Suprapubic skin (tissue), 4 donors: ENCODE results near the gene NBEA. TPM values are rescaled to one million over a fixed set of nuclear protein-coding genes. Genes with fewer than 3 reads are reported as not detected.

Experiments used
- DNase-seq, 2 donors: peaks; one replicate each; pipeline ENCODE4 v3.0.0-alpha.2; 2019; ENCODE audit warnings: low spot score in 2 of 2
- H3K27ac ChIP-seq: fragments of 200-600 bp; sonication (generic); one replicate; pipeline ENCODE4 v1.5.1; 2019
- H3K27me3 ChIP-seq: fragments of 200-600 bp; sonication (generic); one replicate; pipeline ENCODE4 v1.5.1; 2019
- H3K36me3 ChIP-seq: fragments of 200-600 bp; sonication (generic); one replicate; pipeline ENCODE4 v1.5.1; 2019
- H3K4me1 ChIP-seq: fragments of 200-600 bp; sonication (generic); one replicate; pipeline ENCODE4 v1.5.1; 2019
- H3K4me3 ChIP-seq: fragments of 200-600 bp; sonication (generic); one replicate; pipeline ENCODE4 v1.5.1; 2019; ENCODE audit warnings: mild to moderate bottlenecking
- H3K9me3 ChIP-seq: fragments of 200-600 bp; sonication (generic); one replicate; pipeline ENCODE4 v1.5.1; 2019
- CTCF ChIP-seq, 2 donors: fragments of 200-600 bp in 1 of 2; fragments of 450-650 bp in 1 of 2; sonication (generic) in 1 of 2; IDR thresholded peaks; one replicate each; pipeline ENCODE4 v1.5.1; 2016 to 2019; ENCODE audit warnings: antibody characterized with exemption in 2 of 2, mild to moderate bottlenecking in 1 of 2, moderate library complexity in 1 of 2
- EP300 ChIP-seq: sonication (generic); formaldehyde crosslinking; IDR thresholded peaks from one replicate; pipeline ENCODE4 v1.6.1; 2017; ENCODE audit warnings: antibody characterized with exemption
- POLR2A ChIP-seq, 2 donors: fragments of 450-650 bp; IDR thresholded peaks; one replicate each; pipeline ENCODE4 v1.6.1; 2017; ENCODE audit warnings: antibody characterized with exemption in 2 of 2, mild to moderate bottlenecking in 2 of 2, moderate library complexity in 2 of 2
- POLR2AphosphoS5 ChIP-seq, 3 donors: sonication (generic); formaldehyde crosslinking; IDR thresholded peaks; one replicate each; pipeline ENCODE4 v1.6.1; 2017; ENCODE audit warnings: antibody characterized with exemption in 3 of 3
- WGBS: methylation state at CpG from one replicate; pipeline ENCODE4 v1.1.5; 2018; 5-methylcytosine and 5-hydroxymethylcytosine counted together
- total RNA-seq, 4 donors: library from RNA; depleted of rRNA; stranded (reverse); fragments of >200 nt; gene quantifications; one replicate each; pipeline ENCODE4 v1.1.0, GENCODE V29; 2016

Gene NBEA
- total RNA-seq, 4 donors from 2014 or later: 3.1 to 9.7 (median 4.1) TPM

GRCh38 chr13:35471706-35472322 is 529.7 kb downstream of the NBEA start:
- no peak for TF ChIP-seq EP300
- TF ChIP-seq POLR2AphosphoS5 (IDR thresholded peaks at IDR 0.05): no peak
- no peak for TF ChIP-seq POLR2A (IDR thresholded peaks at IDR 0.05)
- TF ChIP-seq CTCF (IDR thresholded peaks at IDR 0.05): no peak
- no peaks in the 10 kb centered on the region for H3K9me3 ChIP-seq
- peaks cover 63% of the 10 kb centered on the region for H3K27me3 ChIP-seq
- H3K4me1 ChIP-seq: peaks cover 16% of the 10 kb centered on the region
- peak overlapping the region; percentile 67 for H3K27ac ChIP-seq
- WGBS: 51% methylated on average over 28 of the region's 28 CpGs
- no peaks in the 10 kb centered on the region for H3K36me3 ChIP-seq
- no peak for DNase-seq
- peak overlapping the region; percentile 59 for H3K4me3 ChIP-seq

GRCh38 chr13:35472323-35472881 is 530.3 kb downstream of the NBEA start:
- Histone ChIP-seq H3K36me3 (no peaks in the 10 kb centered on the region), H3K4me1 (peaks cover 17% of the 10 kb centered on the region), H3K9me3 (no peaks in the 10 kb centered on the region), H3K27me3 (peaks cover 64% of the 10 kb centered on the region), H3K27ac (no peak overlapping the region), H3K4me3 (peak overlapping the region; percentile 59)
- TF ChIP-seq POLR2AphosphoS5 (IDR thresholded peaks at IDR 0.05) (no peak), CTCF (IDR thresholded peaks at IDR 0.05) (no peak), POLR2A (IDR thresholded peaks at IDR 0.05) (no peak), EP300 (no peak)
- no peak for DNase-seq
- 41% methylated on average over 7 of the region's 7 CpGs for WGBS

- peaks cover 68% of the 10 kb centered on the region for H3K27me3 ChIP-seq
- H3K4me3 ChIP-seq: peak overlapping the region; percentile 59
Measured at GRCh38 chr13:35473206-35473775, 531.2 kb downstream of the NBEA start.

GRCh38 chr13:35473802-35474201 is 531.7 kb downstream of the NBEA start:
- Histone ChIP-seq H3K4me1 (peaks cover 17% of the 10 kb centered on the region), H3K36me3 (no peaks in the 10 kb centered on the region), H3K9me3 (no peaks in the 10 kb centered on the region), H3K4me3 (peak overlapping the region; percentile 59), H3K27ac (no peak overlapping the region), H3K27me3 (peaks cover 71% of the 10 kb centered on the region)
- TF ChIP-seq EP300 (no peak), POLR2A (IDR thresholded peaks at IDR 0.05) (no peak), POLR2AphosphoS5 (IDR thresholded peaks at IDR 0.05) (no peak), CTCF (IDR thresholded peaks at IDR 0.05) (no peak)
- DNase-seq: no peak
- WGBS: 63% methylated on average over 2 of the region's 2 CpGs

More at GRCh38 chr13:35473206-35473775, 531.2 kb downstream of the NBEA start:
- DNase-seq: no peak
- H3K4me1 ChIP-seq: peaks cover 17% of the 10 kb centered on the region
- H3K27ac ChIP-seq: no peak overlapping the region
- TF ChIP-seq EP300 (no peak), POLR2AphosphoS5 (IDR thresholded peaks at IDR 0.05) (no peak), POLR2A (IDR thresholded peaks at IDR 0.05) (no peak), CTCF (IDR thresholded peaks at IDR 0.05) (no peak)
- no peaks in the 10 kb centered on the region for H3K9me3 ChIP-seq
- H3K36me3 ChIP-seq: no peaks in the 10 kb centered on the region

GRCh38 chr13:35474496-35475211 is 532.6 kb downstream of the NBEA start:
- DNase-seq: no peak
- Histone ChIP-seq H3K9me3 (no peaks in the 10 kb centered on the region), H3K4me1 (peaks cover 17% of the 10 kb centered on the region), H3K27me3 (peaks cover 75% of the 10 kb centered on the region), H3K4me3 (peak overlapping the region; percentile 59), H3K36me3 (no peaks in the 10 kb centered on the region), H3K27ac (peak overlapping the region; percentile 73)
- WGBS: 21% methylated on average over 17 of the region's 17 CpGs
- TF ChIP-seq EP300 (no peak), POLR2A (IDR thresholded peaks at IDR 0.05) (no peak), CTCF (IDR thresholded peaks at IDR 0.05) (no peak), POLR2AphosphoS5 (IDR thresholded peaks at IDR 0.05) (no peak)
